ENCODE results near the gene GYS2.
"Not testable (repeated sequence)": the region's sequence is repeated elsewhere in the genome, so short reads cannot be mapped to it uniquely, and the experiment has no call there.

GYS2 gene
- 0 reads per million in 3 donors for total RNA-seq

DNA sequence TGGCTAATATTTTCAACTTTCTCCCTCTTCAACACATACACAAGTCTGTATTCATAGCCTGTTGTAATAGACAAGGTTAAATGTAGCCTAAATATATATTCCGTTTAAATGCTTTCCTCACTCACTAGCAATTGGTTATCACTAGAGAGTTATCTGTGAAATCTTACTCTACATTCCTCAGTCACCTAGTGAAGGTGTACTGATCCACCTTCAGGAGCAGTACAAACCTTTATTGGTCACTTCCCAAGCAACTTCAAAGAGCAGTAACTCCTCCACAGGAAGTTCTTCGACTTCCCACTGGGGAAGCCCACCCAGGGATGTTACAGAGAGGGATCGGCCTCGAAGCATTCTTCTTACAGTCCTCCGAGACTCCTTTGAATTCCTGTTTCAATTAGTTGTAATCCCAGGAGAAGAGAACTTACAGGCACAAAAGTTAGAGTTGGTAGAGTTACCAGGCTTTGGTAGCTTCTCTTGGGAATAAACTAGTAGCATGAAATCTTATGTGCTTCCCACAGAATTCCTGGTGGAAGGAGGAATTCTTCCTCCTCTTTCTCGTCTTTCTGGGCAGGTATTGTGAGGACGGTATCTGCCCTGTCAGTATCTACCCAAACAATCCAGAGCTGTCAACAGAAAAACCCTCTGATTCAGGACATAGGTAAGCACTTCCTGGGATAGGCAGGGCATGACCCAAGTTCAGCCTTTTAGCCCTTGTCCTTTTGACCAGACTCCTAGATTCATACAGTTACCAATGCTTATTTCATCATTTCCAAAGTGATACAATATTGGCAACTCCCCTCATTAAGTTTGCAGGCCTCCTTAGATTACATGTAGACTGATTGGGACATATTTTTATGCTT lies at the start of gene GYS2:
TSS of gene GYS2 (minus strand) at position 603 of the 857 bp plus-strand sequence. CDS start at position 348, 255 bp downstream.
- DNase-seq: no peak
- H3K27me3 ChIP-seq (replicated peaks; ENCODE audit: control insufficient read depth, insufficient read depth, low read length, poor library complexity, severe bottlenecking): no peaks in the 10 kb centered on the region
- no peaks in the 10 kb centered on the region for H3K36me3 ChIP-seq (ENCODE audit: control insufficient read depth, insufficient read depth, low read length)
- no peak within 1 kb of the TSS for H3K4me3 ChIP-seq (ENCODE audit: insufficient read depth, low read depth, low read length, poor library complexity, severe bottlenecking)
- no peaks in the 10 kb centered on the region for H3K9me3 ChIP-seq (ENCODE audit: control insufficient read depth, low read length)
- no peak within 1 kb of the TSS for H3K27ac ChIP-seq (ENCODE audit: insufficient read depth, low read length, poor library complexity, severe bottlenecking)
- no peaks in the 10 kb centered on the region for H3K4me1 ChIP-seq (ENCODE audit: control insufficient read depth, insufficient read depth, low read length, poor library complexity, severe bottlenecking)

GRCh38 chr12:21651821-21652220 lies 47.2 kb upstream of the GYS2 start:
- no peaks in the 10 kb centered on the region for H3K27me3 ChIP-seq (replicated peaks; ENCODE audit: control insufficient read depth, insufficient read depth, low read length, poor library complexity, severe bottlenecking)
- H3K9me3 ChIP-seq (ENCODE audit: control insufficient read depth, low read length): no peaks in the 10 kb centered on the region
- no peak overlapping the region for H3K27ac ChIP-seq (ENCODE audit: insufficient read depth, low read length, poor library complexity, severe bottlenecking)
- peaks cover 52% of the 10 kb centered on the region for H3K36me3 ChIP-seq (ENCODE audit: control insufficient read depth, insufficient read depth, low read length)
- H3K4me3 ChIP-seq (ENCODE audit: insufficient read depth, low read depth, low read length, poor library complexity, severe bottlenecking): no peak overlapping the region
- no peak for DNase-seq
- peaks cover 29% of the 10 kb centered on the region for H3K4me1 ChIP-seq (ENCODE audit: control insufficient read depth, insufficient read depth, low read length, poor library complexity, severe bottlenecking)

GRCh38 chr12:21650997-21651396 lies 46.4 kb upstream of the GYS2 start:
- DNase-seq: no peak
- peaks cover 59% of the 10 kb centered on the region for H3K36me3 ChIP-seq (ENCODE audit: control insufficient read depth, insufficient read depth, low read length)

GRCh38 chr12:21649034-21649433 lies 44.4 kb upstream of the GYS2 start:
- H3K4me3 ChIP-seq (ENCODE audit: insufficient read depth, low read depth, low read length, poor library complexity, severe bottlenecking): no peak overlapping the region
- H3K9me3 ChIP-seq (ENCODE audit: control insufficient read depth, low read length): no peaks in the 10 kb centered on the region
- no peak overlapping the region for H3K27ac ChIP-seq (ENCODE audit: insufficient read depth, low read length, poor library complexity, severe bottlenecking)
- no peak for DNase-seq
- no peaks in the 10 kb centered on the region for H3K27me3 ChIP-seq (replicated peaks; ENCODE audit: control insufficient read depth, insufficient read depth, low read length, poor library complexity, severe bottlenecking)
- H3K36me3 ChIP-seq (ENCODE audit: control insufficient read depth, insufficient read depth, low read length): peaks cover 66% of the 10 kb centered on the region
- peaks cover 21% of the 10 kb centered on the region for H3K4me1 ChIP-seq (ENCODE audit: control insufficient read depth, insufficient read depth, low read length, poor library complexity, severe bottlenecking)

More at GRCh38 chr12:21650997-21651396, 46.4 kb upstream of the GYS2 start:
- Histone ChIP-seq H3K27ac (ENCODE audit: insufficient read depth, low read length, poor library complexity, severe bottlenecking) (no peak overlapping the region), H3K9me3 (ENCODE audit: control insufficient read depth, low read length) (no peaks in the 10 kb centered on the region), H3K4me3 (ENCODE audit: insufficient read depth, low read depth, low read length, poor library complexity, severe bottlenecking) (no peak overlapping the region), H3K4me1 (ENCODE audit: control insufficient read depth, insufficient read depth, low read length, poor library complexity, severe bottlenecking) (peaks cover 29% of the 10 kb centered on the region), H3K27me3 (replicated peaks; ENCODE audit: control insufficient read depth, insufficient read depth, low read length, poor library complexity, severe bottlenecking) (no peaks in the 10 kb centered on the region)

GRCh38 chr12:21648378-21648777 lies 43.7 kb upstream of the GYS2 start:
- H3K4me3 ChIP-seq (ENCODE audit: insufficient read depth, low read depth, low read length, poor library complexity, severe bottlenecking): no peak overlapping the region
- H3K4me1 ChIP-seq (ENCODE audit: control insufficient read depth, insufficient read depth, low read length, poor library complexity, severe bottlenecking): peaks cover 21% of the 10 kb centered on the region
- H3K27ac ChIP-seq (ENCODE audit: insufficient read depth, low read length, poor library complexity, severe bottlenecking): no peak overlapping the region
- H3K9me3 ChIP-seq (ENCODE audit: control insufficient read depth, low read length): no peaks in the 10 kb centered on the region
- peaks cover 66% of the 10 kb centered on the region for H3K36me3 ChIP-seq (ENCODE audit: control insufficient read depth, insufficient read depth, low read length)
- H3K27me3 ChIP-seq (replicated peaks; ENCODE audit: control insufficient read depth, insufficient read depth, low read length, poor library complexity, severe bottlenecking): no peaks in the 10 kb centered on the region
- DNase-seq: no peak

DNA sequence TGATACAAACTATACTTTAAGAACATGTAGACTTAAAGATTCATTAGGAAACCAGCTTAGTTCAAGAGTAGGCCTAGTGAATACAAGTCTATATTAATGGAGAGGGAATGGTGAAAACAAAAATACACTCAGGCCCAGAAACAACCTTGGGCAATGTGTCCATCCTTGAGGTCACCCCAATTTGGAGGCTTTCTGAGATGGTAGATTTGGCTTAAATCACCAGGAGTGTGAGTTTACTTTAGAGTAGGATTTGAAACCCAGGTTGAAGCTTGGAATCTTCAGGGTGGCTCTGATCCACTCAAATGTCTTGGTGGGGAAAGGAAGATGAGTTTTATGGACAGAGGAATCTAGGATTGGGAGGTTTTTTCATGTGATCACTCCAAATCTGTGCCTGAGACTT lies 42.5 kb upstream of the GYS2 start:
- Histone ChIP-seq H3K9me3 (ENCODE audit: control insufficient read depth, low read length) (no peaks in the 10 kb centered on the region), H3K27me3 (replicated peaks; ENCODE audit: control insufficient read depth, insufficient read depth, low read length, poor library complexity, severe bottlenecking) (no peaks in the 10 kb centered on the region), H3K27ac (ENCODE audit: insufficient read depth, low read length, poor library complexity, severe bottlenecking) (no peak overlapping the region), H3K4me3 (ENCODE audit: insufficient read depth, low read depth, low read length, poor library complexity, severe bottlenecking) (no peak overlapping the region), H3K36me3 (ENCODE audit: control insufficient read depth, insufficient read depth, low read length) (peaks cover 73% of the 10 kb centered on the region), H3K4me1 (ENCODE audit: control insufficient read depth, insufficient read depth, low read length, poor library complexity, severe bottlenecking) (peaks cover 16% of the 10 kb centered on the region)
- DNase-seq: no peak

GRCh38 chr12:21645041-21645500 lies 40.4 kb upstream of the GYS2 start:
- not testable (repeated sequence) for H3K27me3 ChIP-seq (replicated peaks; ENCODE audit: control insufficient read depth, insufficient read depth, low read length, poor library complexity, severe bottlenecking); H3K4me3 ChIP-seq (ENCODE audit: insufficient read depth, low read depth, low read length, poor library complexity, severe bottlenecking); H3K27ac ChIP-seq (ENCODE audit: insufficient read depth, low read length, poor library complexity, severe bottlenecking); DNase-seq; H3K9me3 ChIP-seq (ENCODE audit: control insufficient read depth, low read length)
- Histone ChIP-seq H3K36me3 (ENCODE audit: control insufficient read depth, insufficient read depth, low read length) (peaks cover 78% of the 10 kb centered on the region), H3K4me1 (ENCODE audit: control insufficient read depth, insufficient read depth, low read length, poor library complexity, severe bottlenecking) (peaks cover 11% of the 10 kb centered on the region)

GRCh38 chr12:21644516-21644915 lies 39.9 kb upstream of the GYS2 start:
- Histone ChIP-seq H3K4me1 (ENCODE audit: control insufficient read depth, insufficient read depth, low read length, poor library complexity, severe bottlenecking) (peaks cover 13% of the 10 kb centered on the region), H3K4me3 (ENCODE audit: insufficient read depth, low read depth, low read length, poor library complexity, severe bottlenecking) (no peak overlapping the region), H3K9me3 (ENCODE audit: control insufficient read depth, low read length) (no peaks in the 10 kb centered on the region), H3K36me3 (ENCODE audit: control insufficient read depth, insufficient read depth, low read length) (peaks cover 77% of the 10 kb centered on the region), H3K27ac (ENCODE audit: insufficient read depth, low read length, poor library complexity, severe bottlenecking) (no peak overlapping the region), H3K27me3 (replicated peaks; ENCODE audit: control insufficient read depth, insufficient read depth, low read length, poor library complexity, severe bottlenecking) (no peaks in the 10 kb centered on the region)
- no peak for DNase-seq

- no peak overlapping the region for H3K27ac ChIP-seq (ENCODE audit: insufficient read depth, low read length, poor library complexity, severe bottlenecking)
- no peak for DNase-seq
- H3K4me1 ChIP-seq (ENCODE audit: control insufficient read depth, insufficient read depth, low read length, poor library complexity, severe bottlenecking): peaks cover 15% of the 10 kb centered on the region
- H3K27me3 ChIP-seq (replicated peaks; ENCODE audit: control insufficient read depth, insufficient read depth, low read length, poor library complexity, severe bottlenecking): no peaks in the 10 kb centered on the region
- peaks cover 73% of the 10 kb centered on the region for H3K36me3 ChIP-seq (ENCODE audit: control insufficient read depth, insufficient read depth, low read length)
- no peaks in the 10 kb centered on the region for H3K9me3 ChIP-seq (ENCODE audit: control insufficient read depth, low read length)
- H3K4me3 ChIP-seq (ENCODE audit: insufficient read depth, low read depth, low read length, poor library complexity, severe bottlenecking): no peak overlapping the region
Observed at GRCh38 chr12:21643758-21644157, 39.1 kb upstream of the GYS2 start.

GRCh38 chr12:21642707-21643389 lies 38.2 kb upstream of the GYS2 start:
- Histone ChIP-seq H3K4me3 (ENCODE audit: insufficient read depth, low read depth, low read length, poor library complexity, severe bottlenecking) (no peak overlapping the region), H3K4me1 (ENCODE audit: control insufficient read depth, insufficient read depth, low read length, poor library complexity, severe bottlenecking) (peaks cover 15% of the 10 kb centered on the region)
- DNase-seq: no peak

More at GRCh38 chr12:21642707-21643389, 38.2 kb upstream of the GYS2 start:
- peaks cover 73% of the 10 kb centered on the region for H3K36me3 ChIP-seq (ENCODE audit: control insufficient read depth, insufficient read depth, low read length)
- no peaks in the 10 kb centered on the region for H3K9me3 ChIP-seq (ENCODE audit: control insufficient read depth, low read length)
- no peaks in the 10 kb centered on the region for H3K27me3 ChIP-seq (replicated peaks; ENCODE audit: control insufficient read depth, insufficient read depth, low read length, poor library complexity, severe bottlenecking)
- H3K27ac ChIP-seq (ENCODE audit: insufficient read depth, low read length, poor library complexity, severe bottlenecking): no peak overlapping the region

All from effector memory CD4-positive, alpha-beta T cell (primary cell).